Psoas muscle (tissue), 8 donors: ENCODE data around the gene KCNMB3. TPM values are rescaled to one million over a fixed set of nuclear protein-coding genes. Genes with fewer than 3 reads are reported as not detected.

ENCODE experiments used
- ATAC-seq, 4 donors: fragments of 200-7000 bp; cut with Tn5 transposase; one replicate each; pipeline ENCODE4 v1.9.1; 2020; ENCODE audit warnings: moderate library complexity in 3 of 4, mild to moderate bottlenecking in 2 of 4
- DNase-seq, 2 donors: peaks; one replicate each; pipeline ENCODE4 v3.0.0-alpha.2; 2020
- H3K27ac ChIP-seq: fragments of 200-600 bp; one replicate; pipeline ENCODE4 v1.8.0; 2022
- H3K27me3 ChIP-seq, 3 donors: fragments of 200-600 bp in 1 of 3; one replicate each; pipeline versions ENCODE4 v1.6.1 to v1.8.0; 2013 to 2022; ENCODE audit warnings: low read length in 2 of 3, mild to moderate bottlenecking in 2 of 3, moderate library complexity in 1 of 3; ENCODE audit not compliant: insufficient read depth in 3 of 3
- H3K36me3 ChIP-seq, 2 donors: fragments of 200-600 bp in 1 of 2; one replicate each; pipeline versions ENCODE4 v1.6.1 to v1.8.0; 2013 to 2022; ENCODE audit warnings: low read depth in 1 of 2, mild to moderate bottlenecking in 1 of 2, moderate library complexity in 1 of 2; ENCODE audit not compliant: insufficient read depth in 1 of 2
- H3K4me1 ChIP-seq: fragments of 200-600 bp; one replicate; pipeline ENCODE4 v1.8.0; 2022
- H3K4me3 ChIP-seq: fragments of 200-600 bp; one replicate; pipeline ENCODE4 v1.8.0; 2022; ENCODE audit warnings: mild to moderate bottlenecking
- H3K9me3 ChIP-seq: fragments of 200-600 bp; one replicate; pipeline ENCODE4 v1.8.0; 2022
- WGBS, 3 donors: extraction: QIAGEN DNeasy Blood & Tissue Kit; methylation state at CpG; one replicate each; pipeline versions ENCODE4 v1.1.6 to v1.1.7; 2013; 5-methylcytosine and 5-hydroxymethylcytosine counted together
- intact Hi-C, 2 donors: fragments of 100-400 bp; cut with DNase I; formaldehyde crosslinking; loops; one replicate each; pipeline versions ENCODE4 v1.11.0 to v1.14.2; 2022
- polyA plus RNA-seq, 3 donors: library from polyadenylated mRNA; stranded (reverse); fragments of 200-250 nt; gene quantifications; one replicate each; pipeline ENCODE4 v1.2.3, GENCODE V29; 2013
- total RNA-seq, 4 donors: library from RNA; stranded (reverse); fragmentation: NEBNext Ultra II Directional in 2 of 4; extraction: Animal tissue kit (Norgen Biotek cat#: 25700) in 2 of 4; gene quantifications; one replicate each; pipeline versions ENCODE4 v1.2.1 to v1.2.4, GENCODE V29; 2021 to 2023
- TF ChIP-seq, protein P1 (sequence below): fragments of 200-600 bp; IDR thresholded peaks from one replicate; pipeline ENCODE4 v1.8.0; 2022; ENCODE audit warnings: antibody characterized with exemption
- donor health status: healthy with polysubstance abuse.
- donor health status: DM: no; HTN: no; CAD: no; lungs with moderate emphysema.
- donor health status: Bipolar disorder and iron deficiency.
- donor health status: healthy.
- donor health status: DM: yes; HTN: yes; CAD: no.
- donor health status: DM: no; HTN: no; CAD: no.
- donor health status: DM: no; HTN: no; CAD: no.
- donor health status: DM: yes; HTN: yes; CAD: no.

KCNMB3 gene
- total and polyA plus RNA-seq, 7 donors = 0.44 to 1.6 (median 0.72) TPM

DNA sequence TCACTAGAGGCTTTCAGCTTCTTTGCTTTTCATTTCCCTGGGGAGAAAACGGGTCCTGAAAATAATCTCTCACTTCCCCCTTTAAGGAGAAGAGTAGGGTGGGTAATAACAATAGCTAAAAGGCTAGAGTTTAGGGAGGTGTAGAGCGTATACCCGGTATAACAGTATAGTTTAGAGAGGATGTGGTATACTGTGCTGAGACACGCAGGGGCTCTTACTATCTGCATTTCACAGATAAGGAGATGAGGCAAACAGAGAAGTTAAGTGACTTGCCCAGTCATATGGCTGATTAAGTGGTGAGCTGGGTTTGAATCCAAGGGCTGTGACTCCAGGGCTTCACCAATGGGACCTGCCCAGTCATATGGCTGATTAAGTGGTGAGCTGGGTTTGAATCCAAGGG, 15.0 kb upstream of the KCNMB3 start:
- ATAC-seq (no peak), DNase-seq (no peak)
- Histone ChIP-seq H3K9me3 (no peaks in the 10 kb centered on the region), H3K4me3 (no peak overlapping the region), H3K36me3 (no peaks in the 10 kb centered on the region), H3K27me3 (no peaks in the 10 kb centered on the region), H3K4me1 (no peaks in the 10 kb centered on the region), H3K27ac (no peak overlapping the region)
- intact Hi-C loops = no loop called here
- 83 to 92% (median 85%) methylated on average over 4 of the region's 4 CpGs for WGBS, 3 donors
- TF ChIP-seq, protein P1, sequence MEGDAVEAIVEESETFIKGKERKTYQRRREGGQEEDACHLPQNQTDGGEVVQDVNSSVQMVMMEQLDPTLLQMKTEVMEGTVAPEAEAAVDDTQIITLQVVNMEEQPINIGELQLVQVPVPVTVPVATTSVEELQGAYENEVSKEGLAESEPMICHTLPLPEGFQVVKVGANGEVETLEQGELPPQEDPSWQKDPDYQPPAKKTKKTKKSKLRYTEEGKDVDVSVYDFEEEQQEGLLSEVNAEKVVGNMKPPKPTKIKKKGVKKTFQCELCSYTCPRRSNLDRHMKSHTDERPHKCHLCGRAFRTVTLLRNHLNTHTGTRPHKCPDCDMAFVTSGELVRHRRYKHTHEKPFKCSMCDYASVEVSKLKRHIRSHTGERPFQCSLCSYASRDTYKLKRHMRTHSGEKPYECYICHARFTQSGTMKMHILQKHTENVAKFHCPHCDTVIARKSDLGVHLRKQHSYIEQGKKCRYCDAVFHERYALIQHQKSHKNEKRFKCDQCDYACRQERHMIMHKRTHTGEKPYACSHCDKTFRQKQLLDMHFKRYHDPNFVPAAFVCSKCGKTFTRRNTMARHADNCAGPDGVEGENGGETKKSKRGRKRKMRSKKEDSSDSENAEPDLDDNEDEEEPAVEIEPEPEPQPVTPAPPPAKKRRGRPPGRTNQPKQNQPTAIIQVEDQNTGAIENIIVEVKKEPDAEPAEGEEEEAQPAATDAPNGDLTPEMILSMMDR = no peak

DNA sequence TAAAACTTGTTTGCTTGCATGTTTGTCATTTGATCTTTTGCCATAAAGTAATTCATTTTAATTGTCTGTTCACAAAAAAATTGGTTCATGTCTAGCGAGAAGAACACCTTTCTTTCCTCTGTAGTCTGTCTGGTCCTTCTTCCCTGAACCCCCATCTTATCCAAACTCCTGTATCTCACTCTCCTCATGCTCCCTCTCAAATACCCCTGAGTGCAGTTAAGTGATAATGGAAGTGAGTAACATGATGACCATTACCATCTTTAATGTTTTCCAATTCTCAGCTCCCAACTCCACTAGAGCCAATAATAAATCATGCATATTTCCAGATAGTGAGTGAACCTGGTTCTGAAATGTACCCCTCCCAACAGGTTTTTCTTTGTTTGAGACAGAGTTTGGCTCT, 14.2 kb upstream of the KCNMB3 start:
- H3K27me3 ChIP-seq = no peaks in the 10 kb centered on the region
- H3K27ac ChIP-seq = no peak overlapping the region
- no peaks in the 10 kb centered on the region for H3K4me1 ChIP-seq
- H3K9me3 ChIP-seq = no peaks in the 10 kb centered on the region
- no peak for DNase-seq
- H3K36me3 ChIP-seq = no peaks in the 10 kb centered on the region
- ATAC-seq = no peak
- no peak overlapping the region for H3K4me3 ChIP-seq
- TF ChIP-seq, protein P1 = no peak
- intact Hi-C loops = no loop called here
- WGBS, 3 donors = 84 to 86% (median 85%) methylated on average over 1 of the region's 1 CpG

DNA sequence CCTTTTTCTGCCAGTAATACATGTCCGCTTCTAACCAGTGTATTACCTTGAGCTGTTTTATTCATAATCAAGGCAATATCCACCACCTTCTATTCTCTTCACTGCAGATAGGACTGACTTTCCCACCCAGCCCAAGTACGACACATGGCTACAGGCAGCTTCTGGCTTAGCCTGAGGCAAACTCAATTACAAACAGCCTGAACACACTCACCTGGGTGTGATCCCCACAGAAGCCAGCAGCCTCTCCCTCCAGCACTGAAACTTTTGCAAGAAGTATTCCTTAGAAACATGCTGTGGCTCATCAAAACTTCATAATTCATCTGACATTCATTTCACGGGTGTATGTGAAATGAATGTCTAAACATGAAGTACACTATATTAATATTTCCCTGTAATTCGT, 13.5 kb upstream of the KCNMB3 start:
- H3K27me3 ChIP-seq = no peaks in the 10 kb centered on the region
- DNase-seq (no peak), ATAC-seq (no peak)
- no peak overlapping the region for H3K4me3 ChIP-seq
- no peaks in the 10 kb centered on the region for H3K4me1 ChIP-seq
- H3K36me3 ChIP-seq = no peaks in the 10 kb centered on the region
- intact Hi-C loops = no loop called here
- H3K27ac ChIP-seq = no peak overlapping the region
- TF ChIP-seq, protein P1 = no peak
- H3K9me3 ChIP-seq = no peaks in the 10 kb centered on the region
- WGBS, 3 donors = 69 to 78% (median 78%) methylated on average over 4 of the region's 4 CpGs

DNA sequence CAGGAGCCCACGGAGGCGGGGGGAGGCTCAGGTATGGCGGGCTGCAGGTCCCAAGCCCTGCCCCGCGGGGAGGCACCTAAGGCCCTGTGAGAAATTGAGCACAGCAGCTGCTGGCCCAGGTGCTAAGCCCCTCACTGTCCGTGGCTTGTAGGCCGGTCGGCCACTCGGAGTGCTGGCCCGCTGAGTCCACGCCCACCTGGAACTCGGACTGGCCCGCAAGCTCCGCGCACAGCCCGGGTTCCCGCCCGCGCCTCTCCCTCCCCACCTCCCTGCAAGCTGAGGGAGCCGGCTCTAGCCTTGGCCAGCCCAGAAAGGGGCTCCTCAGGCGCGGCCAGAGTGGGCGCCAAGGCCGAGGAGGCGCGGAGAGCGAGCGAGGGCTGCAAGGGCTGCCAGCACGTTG, 12.2 kb upstream of the KCNMB3 start:
- intact Hi-C loops = no loop called here
- TF ChIP-seq, protein P1 = no peak
- Histone ChIP-seq H3K36me3 (no peaks in the 10 kb centered on the region), H3K4me1 (no peaks in the 10 kb centered on the region), H3K27ac (no peak overlapping the region), H3K9me3 (no peaks in the 10 kb centered on the region), H3K27me3 (no peaks in the 10 kb centered on the region), H3K4me3 (no peak overlapping the region)
- no peak for ATAC-seq
- peak in 1 of 2 donors; percentile 11 for DNase-seq
- 96 to 97% (median 97%) methylated on average over 25 to 29 of the region's 29 CpGs for WGBS, 3 donors
